CD4-positive, alpha-beta T cell treated with Interleukin-15 for 4 hours (primary cell): ENCODE results near the gene SMIM27.

Experiments used
- DNase-seq: peaks from one replicate; pipeline ENCODE4 v3.0.0-alpha.2; 2020; ENCODE audit warnings: low spot score

The SMIM27 gene

GRCh38 chr9:32558408-32558934 is 6.3 kb downstream of the SMIM27 start:
- no peak for DNase-seq

GRCh38 chr9:32565967-32566366 is 13.8 kb downstream of the SMIM27 start:
- DNase-seq = no peak

GRCh38 chr9:32566770-32567169 is 14.6 kb downstream of the SMIM27 start:
- no peak for DNase-seq

- DNase-seq = no peak
Measured at GRCh38 chr9:32570262-32570661, 18.1 kb downstream of the SMIM27 start.

- DNase-seq = peak; percentile 86
Measured at GRCh38 chr9:32571969-32572899, 20.1 kb downstream of the SMIM27 start.

- peak; percentile 95 for DNase-seq
Measured at GRCh38 chr9:32572900-32573523, 20.9 kb downstream of the SMIM27 start, which contains the start of gene NDUFB6. Gene NDUFB6, minus strand, starts transcription at chr9:32573159. Its CDS starts 99 bp downstream, at chr9:32573060.

- DNase-seq = no peak
Measured at GRCh38 chr9:32573821-32574220, 21.7 kb downstream of the SMIM27 start.

- DNase-seq = no peak
Measured at GRCh38 chr9:32574858-32575257, 22.7 kb downstream of the SMIM27 start.

- DNase-seq = no peak
Measured at GRCh38 chr9:32577316-32577715, 25.2 kb downstream of the SMIM27 start.

- no peak for DNase-seq
Measured at GRCh38 chr9:32578976-32579375, 26.8 kb downstream of the SMIM27 start.

GRCh38 chr9:32579706-32580331 is 27.7 kb downstream of the SMIM27 start:
- peak; percentile 83 for DNase-seq

GRCh38 chr9:32580631-32581300 is 28.6 kb downstream of the SMIM27 start:
- no peak for DNase-seq

- DNase-seq = peak; percentile 44
Measured at GRCh38 chr9:32581512-32582143, 29.5 kb downstream of the SMIM27 start.

- DNase-seq = no peak
Measured at GRCh38 chr9:32584784-32585183, 32.7 kb downstream of the SMIM27 start.

GRCh38 chr9:32587901-32588300 is 35.8 kb downstream of the SMIM27 start:
- no peak for DNase-seq

- no peak for DNase-seq
Measured at GRCh38 chr9:32589083-32589723, 37.1 kb downstream of the SMIM27 start.

- DNase-seq = no peak
Measured at GRCh38 chr9:32590476-32590875, 38.3 kb downstream of the SMIM27 start.

GRCh38 chr9:32590898-32591297 is 38.8 kb downstream of the SMIM27 start:
- no peak for DNase-seq

GRCh38 chr9:32596096-32596865 is 44.2 kb downstream of the SMIM27 start:
- DNase-seq = no peak

- DNase-seq = no peak
Measured at GRCh38 chr9:32596936-32597335, 44.8 kb downstream of the SMIM27 start.
